Measurements from ENCODE around the gene PCDHB4. TPM values are rescaled to one million over a fixed set of nuclear protein-coding genes. Genes with fewer than 3 reads are reported as not detected.
"Not testable (repeated sequence)": the region's sequence is repeated elsewhere in the genome, so short reads cannot be mapped to it uniquely, and the experiment has no call there.

The PCDHB4 gene
- total RNA-seq, 2 experiments from 2014 or later: not detected

GRCh38 chr5:141149812-141150211 is 28.2 kb downstream of the PCDHB4 start, which contains the start of gene PCDHB6:
PCDHB6 (plus strand) TSS chr5:141150057; CDS start chr5:141150258, 201 bp downstream.
- peak in 2 of 14 experiments; percentile 5 for DNase-seq
- Histone ChIP-seq H3K9me3 (ENCODE audit: control insufficient read depth in 1 of 2, insufficient read depth in 1 of 2, low read length in 2 of 2) (peaks cover 2 to 28% of the 10 kb centered on the region in 2 experiments), H3K4me3 (ENCODE audit: low read length) (no peak within 1 kb of the TSS), H3K4me1 (ENCODE audit: insufficient read depth, low read length) (no peaks in the 10 kb centered on the region), H3K27me3 (ENCODE audit: control insufficient read depth in 1 of 2, insufficient read depth in 2 of 2, low read length in 2 of 2) (peaks cover 10 to 15% of the 10 kb centered on the region in 2 experiments), H3K36me3 (ENCODE audit: insufficient read depth, low read length) (no peaks in the 10 kb centered on the region), H3K27ac (ENCODE audit: low read depth in 1 of 2, low read length in 2 of 2) (no peak within 1 kb of the TSS)
- POLR2A ChIA-PET: no interaction called here
- H3K4me3 Mint-ChIP-seq: peak within 1 kb of the TSS; percentile 72
- CTCF ChIA-PET: interaction anchor here (0.5 kb wide), 1 partner anchor 21 kb away, joined by 3 read pairs; no protein-coding TSS in a partner anchor
- intact Hi-C loops (cut with DNase I, micrococcal nuclease): no loop called here
- peaks cover 5% of the 10 kb centered on the region for H3K4me1 Mint-ChIP-seq (ENCODE audit: low read depth)
- peaks cover 12% of the 10 kb centered on the region for H3K9me3 Mint-ChIP-seq
- no peak within 1 kb of the TSS for H3K27ac Mint-ChIP-seq
- peaks cover 73% of the 10 kb centered on the region for H3K27me3 Mint-ChIP-seq
- TF ChIP-seq CTCF (IDR thresholded peaks at IDR 0.05): no peak
- no peak for ATAC-seq (ENCODE audit: poor library complexity)
- H3K36me3 Mint-ChIP-seq (ENCODE audit: low read depth): peaks cover 5% of the 10 kb centered on the region

- Histone ChIP-seq H3K4me1 (ENCODE audit: insufficient read depth, low read length) (no peaks in the 10 kb centered on the region), H3K4me3 (ENCODE audit: low read length) (no peak overlapping the region), H3K27me3 (ENCODE audit: control insufficient read depth in 1 of 2, insufficient read depth in 2 of 2, low read length in 2 of 2) (peaks cover 11 to 15% of the 10 kb centered on the region in 2 experiments), H3K9me3 (ENCODE audit: control insufficient read depth in 1 of 2, insufficient read depth in 1 of 2, low read length in 2 of 2) (peaks cover 8 to 31% of the 10 kb centered on the region in 2 experiments), H3K27ac (ENCODE audit: low read depth in 1 of 2, low read length in 2 of 2) (no peak overlapping the region), H3K36me3 (ENCODE audit: insufficient read depth, low read length) (no peaks in the 10 kb centered on the region)
- H3K4me3 Mint-ChIP-seq: peak overlapping the region; percentile 72
- peaks cover 73% of the 10 kb centered on the region for H3K27me3 Mint-ChIP-seq
- POLR2A ChIA-PET: no interaction called here
- H3K36me3 Mint-ChIP-seq (ENCODE audit: low read depth): peaks cover 5% of the 10 kb centered on the region
- intact Hi-C loops (cut with DNase I, micrococcal nuclease): no loop called here
- no peak for TF ChIP-seq CTCF (IDR thresholded peaks at IDR 0.05)
- ATAC-seq (ENCODE audit: poor library complexity): no peak
- peaks cover 12% of the 10 kb centered on the region for H3K9me3 Mint-ChIP-seq
- no peak for DNase-seq
- H3K27ac Mint-ChIP-seq: no peak overlapping the region
- CTCF ChIA-PET: interaction anchor here (0.5 kb wide), 1 partner anchor 22 kb away, joined by 3 read pairs; no protein-coding TSS in a partner anchor
- H3K4me1 Mint-ChIP-seq (ENCODE audit: low read depth): peaks cover 5% of the 10 kb centered on the region
Measured at GRCh38 chr5:141150224-141150992, 28.8 kb downstream of the PCDHB4 start.

GRCh38 chr5:141150993-141151325 is 29.3 kb downstream of the PCDHB4 start:
- peaks cover 17 to 20% of the 10 kb centered on the region in 2 experiments for H3K27me3 ChIP-seq (ENCODE audit: control insufficient read depth in 1 of 2, insufficient read depth in 2 of 2, low read length in 2 of 2)
- Mint-ChIP-seq H3K4me3 (no peak overlapping the region), H3K4me1 (ENCODE audit: low read depth) (peaks cover 5% of the 10 kb centered on the region), H3K27ac (no peak overlapping the region), H3K27me3 (peaks cover 76% of the 10 kb centered on the region), H3K36me3 (ENCODE audit: low read depth) (peaks cover 5% of the 10 kb centered on the region), H3K9me3 (peaks cover 12% of the 10 kb centered on the region)
- POLR2A ChIA-PET: no interaction called here
- ATAC-seq (ENCODE audit: poor library complexity) (no peak), DNase-seq (no peak)
- no peak for TF ChIP-seq CTCF (IDR thresholded peaks at IDR 0.05)
- H3K4me1 ChIP-seq (ENCODE audit: insufficient read depth, low read length): no peaks in the 10 kb centered on the region
- no peaks in the 10 kb centered on the region for H3K36me3 ChIP-seq (ENCODE audit: insufficient read depth, low read length)
- peaks cover 8 to 33% of the 10 kb centered on the region in 2 experiments for H3K9me3 ChIP-seq (ENCODE audit: control insufficient read depth in 1 of 2, insufficient read depth in 1 of 2, low read length in 2 of 2)
- CTCF ChIA-PET: no interaction called here
- intact Hi-C loops (cut with DNase I, micrococcal nuclease): no loop called here
- no peak overlapping the region for H3K27ac ChIP-seq (ENCODE audit: low read depth in 1 of 2, low read length in 2 of 2)
- no peak overlapping the region for H3K4me3 ChIP-seq (ENCODE audit: low read length)

- ATAC-seq (ENCODE audit: poor library complexity); intact Hi-C loops (cut with DNase I, micrococcal nuclease); H3K4me3 ChIP-seq (ENCODE audit: low read length); DNase-seq; POLR2A ChIA-PET; H3K4me3 Mint-ChIP-seq; H3K27ac Mint-ChIP-seq; H3K4me1 ChIP-seq (ENCODE audit: insufficient read depth, low read length); CTCF ChIA-PET; H3K4me1 Mint-ChIP-seq (ENCODE audit: low read depth); H3K36me3 ChIP-seq (ENCODE audit: insufficient read depth, low read length); H3K36me3 Mint-ChIP-seq (ENCODE audit: low read depth); H3K27ac ChIP-seq (ENCODE audit: low read depth in 1 of 2, low read length in 2 of 2): not testable (repeated sequence)
- H3K9me3 ChIP-seq (ENCODE audit: control insufficient read depth in 1 of 2, insufficient read depth in 1 of 2, low read length in 2 of 2): peaks cover 11 to 39% of the 10 kb centered on the region in 2 experiments
- peaks cover 77% of the 10 kb centered on the region for H3K27me3 Mint-ChIP-seq
- H3K9me3 Mint-ChIP-seq: peaks cover 19% of the 10 kb centered on the region
- H3K27me3 ChIP-seq (ENCODE audit: control insufficient read depth in 1 of 2, insufficient read depth in 2 of 2, low read length in 2 of 2): peaks cover 24 to 26% of the 10 kb centered on the region in 2 experiments
Measured at GRCh38 chr5:141151632-141152031, 30.0 kb downstream of the PCDHB4 start.

- Mint-ChIP-seq H3K9me3 (peaks cover 20% of the 10 kb centered on the region), H3K27me3 (peaks cover 82% of the 10 kb centered on the region)
- ATAC-seq (ENCODE audit: poor library complexity); H3K4me1 ChIP-seq (ENCODE audit: insufficient read depth, low read length); H3K4me1 Mint-ChIP-seq (ENCODE audit: low read depth); CTCF ChIA-PET; POLR2A ChIA-PET; intact Hi-C loops (cut with DNase I, micrococcal nuclease); H3K36me3 Mint-ChIP-seq (ENCODE audit: low read depth); H3K4me3 Mint-ChIP-seq; H3K36me3 ChIP-seq (ENCODE audit: insufficient read depth, low read length); H3K27ac Mint-ChIP-seq; DNase-seq; H3K4me3 ChIP-seq (ENCODE audit: low read length); H3K27ac ChIP-seq (ENCODE audit: low read depth in 1 of 2, low read length in 2 of 2): not testable (repeated sequence)
- H3K27me3 ChIP-seq (ENCODE audit: control insufficient read depth in 1 of 2, insufficient read depth in 2 of 2, low read length in 2 of 2): peaks cover 26 to 30% of the 10 kb centered on the region in 2 experiments
- peaks cover 16 to 41% of the 10 kb centered on the region in 2 experiments for H3K9me3 ChIP-seq (ENCODE audit: control insufficient read depth in 1 of 2, insufficient read depth in 1 of 2, low read length in 2 of 2)
Measured at GRCh38 chr5:141152096-141152495, 30.5 kb downstream of the PCDHB4 start.
